Activated CD4-positive, alpha-beta T cell treated with anti-CD3 and anti-CD28 coated beads, Interleukin-2, amount 10 ng/mL, durations not matched to agents 24 days and 14 days (primary cell): Measurements from ENCODE around the gene EXOSC10. TPM values are rescaled to one million over a fixed set of nuclear protein-coding genes. Genes with fewer than 3 reads are reported as not detected.

Experiments used
- DNase-seq: peaks from one replicate; pipeline ENCODE4 v3.0.0; 2022
- H3K27ac Mint-ChIP-seq: one replicate; pipeline ENCODE4 v1.8.0; 2022; ENCODE audit warnings: mild to moderate bottlenecking, mixed read lengths
- H3K27me3 Mint-ChIP-seq: one replicate; pipeline ENCODE4 v1.8.0; 2022; ENCODE audit warnings: mixed read lengths
- H3K36me3 Mint-ChIP-seq: one replicate; pipeline ENCODE4 v1.8.0; 2022; ENCODE audit warnings: low read depth, mild to moderate bottlenecking, mixed read lengths
- H3K4me1 Mint-ChIP-seq: one replicate; pipeline ENCODE4 v1.8.0; 2021; ENCODE audit warnings: mixed read lengths
- H3K4me3 Mint-ChIP-seq: one replicate; pipeline ENCODE4 v1.8.0; 2022; ENCODE audit warnings: mild to moderate bottlenecking, moderate library complexity, mixed read lengths
- H3K9me3 Mint-ChIP-seq: one replicate; pipeline ENCODE4 v1.8.0; 2021; ENCODE audit warnings: mixed read lengths
- intact Hi-C: fragments of 100-400 bp; cut with micrococcal nuclease; formaldehyde crosslinking; loops from one replicate; pipeline ENCODE4 v1.15.1; 2023
- total RNA-seq: library from RNA; stranded (reverse); gene quantifications from 2 replicates; pipeline ENCODE4 v1.2.3, GENCODE V29; 2022

Gene EXOSC10
- total RNA-seq, 1 donor from 2014 or later = 93.0 TPM

- Mint-ChIP-seq H3K27ac (peak overlapping the region; percentile 62), H3K36me3 (peaks cover 57% of the 10 kb centered on the region), H3K4me3 (peak overlapping the region; percentile 51)
Measured at GRCh38 chr1:11062965-11063401, 36.7 kb downstream of the EXOSC10 start.

GRCh38 chr1:11061652-11062365 is 37.9 kb downstream of the EXOSC10 start:
- DNase-seq = no peak
- intact Hi-C loops = loop anchor here (2.0 to 5.0 kb wide), 4 partner anchors 25 to 200 kb away; partner anchors contain the start of genes EXOSC10, MTOR and TARDBP
- Mint-ChIP-seq H3K4me1 (peaks cover 31% of the 10 kb centered on the region), H3K36me3 (peaks cover 63% of the 10 kb centered on the region), H3K9me3 (no peaks in the 10 kb centered on the region), H3K4me3 (peak overlapping the region; percentile 96), H3K27ac (peak overlapping the region; percentile 58), H3K27me3 (no peaks in the 10 kb centered on the region)

More at GRCh38 chr1:11062965-11063401, 36.7 kb downstream of the EXOSC10 start:
- peak; percentile 77 for DNase-seq
- no peaks in the 10 kb centered on the region for H3K9me3 Mint-ChIP-seq
- H3K4me1 Mint-ChIP-seq = peaks cover 27% of the 10 kb centered on the region
- H3K27me3 Mint-ChIP-seq = no peaks in the 10 kb centered on the region
- intact Hi-C loops = loop anchor here (5.0 kb wide), 1 partner anchor 199 kb away; the partner anchor contains the start of gene MTOR

- H3K9me3 Mint-ChIP-seq = no peaks in the 10 kb centered on the region
Measured at GRCh38 chr1:11059968-11060830, 39.5 kb downstream of the EXOSC10 start, which contains the start of gene SRM. SRM (minus strand) TSS chr1:11060018; CDS start chr1:11059943, 75 bp downstream.

GRCh38 chr1:11059155-11059967 is 40.3 kb downstream of the EXOSC10 start:
- no peaks in the 10 kb centered on the region for H3K9me3 Mint-ChIP-seq
- H3K27me3 Mint-ChIP-seq = no peaks in the 10 kb centered on the region
- intact Hi-C loops = no loop called here
- H3K36me3 Mint-ChIP-seq = peaks cover 54% of the 10 kb centered on the region
- DNase-seq = peak; percentile 67
- H3K4me3 Mint-ChIP-seq = peak overlapping the region; percentile 98
- peaks cover 31% of the 10 kb centered on the region for H3K4me1 Mint-ChIP-seq
- peak overlapping the region; percentile 92 for H3K27ac Mint-ChIP-seq

More at GRCh38 chr1:11059968-11060830, 39.5 kb downstream of the EXOSC10 start, which contains the start of gene SRM:
- DNase-seq = peak; percentile 98
- H3K4me3 Mint-ChIP-seq = peak within 1 kb of the TSS; percentile 98
- no peaks in the 10 kb centered on the region for H3K27me3 Mint-ChIP-seq
- peak within 1 kb of the TSS; percentile 92 for H3K27ac Mint-ChIP-seq
- intact Hi-C loops = loop anchor here (2.0 to 5.0 kb wide), 4 partner anchors 23 to 202 kb away; partner anchors contain the start of genes EXOSC10, MTOR and TARDBP
- peaks cover 57% of the 10 kb centered on the region for H3K36me3 Mint-ChIP-seq
- peaks cover 31% of the 10 kb centered on the region for H3K4me1 Mint-ChIP-seq

GRCh38 chr1:11058595-11059154 is 41.0 kb downstream of the EXOSC10 start:
- intact Hi-C loops = no loop called here
- peak overlapping the region; percentile 98 for H3K4me3 Mint-ChIP-seq
- H3K36me3 Mint-ChIP-seq = peaks cover 51% of the 10 kb centered on the region

GRCh38 chr1:11058026-11058425 is 41.6 kb downstream of the EXOSC10 start:
- DNase-seq = no peak
- Mint-ChIP-seq H3K36me3 (peaks cover 45% of the 10 kb centered on the region), H3K4me1 (peaks cover 26% of the 10 kb centered on the region), H3K27ac (peak overlapping the region; percentile 34), H3K9me3 (no peaks in the 10 kb centered on the region), H3K27me3 (no peaks in the 10 kb centered on the region), H3K4me3 (peak overlapping the region; percentile 98)
- intact Hi-C loops = no loop called here

More at GRCh38 chr1:11058595-11059154, 41.0 kb downstream of the EXOSC10 start:
- no peak for DNase-seq
- no peaks in the 10 kb centered on the region for H3K9me3 Mint-ChIP-seq
- no peaks in the 10 kb centered on the region for H3K27me3 Mint-ChIP-seq
- peak overlapping the region; percentile 92 for H3K27ac Mint-ChIP-seq
- H3K4me1 Mint-ChIP-seq = peaks cover 31% of the 10 kb centered on the region

GRCh38 chr1:11057477-11057876 is 42.2 kb downstream of the EXOSC10 start:
- Mint-ChIP-seq H3K36me3 (peaks cover 41% of the 10 kb centered on the region), H3K9me3 (no peaks in the 10 kb centered on the region), H3K4me3 (peak overlapping the region; percentile 57), H3K27me3 (no peaks in the 10 kb centered on the region), H3K4me1 (peaks cover 20% of the 10 kb centered on the region), H3K27ac (peak overlapping the region; percentile 25)
- no peak for DNase-seq
- intact Hi-C loops = no loop called here

GRCh38 chr1:11056504-11056903 is 43.2 kb downstream of the EXOSC10 start:
- Mint-ChIP-seq H3K9me3 (no peaks in the 10 kb centered on the region), H3K36me3 (peaks cover 38% of the 10 kb centered on the region), H3K4me1 (peaks cover 13% of the 10 kb centered on the region), H3K27me3 (no peaks in the 10 kb centered on the region), H3K27ac (no peak overlapping the region), H3K4me3 (no peak overlapping the region)
- intact Hi-C loops = no loop called here
- DNase-seq = no peak

- H3K27ac Mint-ChIP-seq = no peak overlapping the region
- intact Hi-C loops = no loop called here
- no peaks in the 10 kb centered on the region for H3K27me3 Mint-ChIP-seq
- DNase-seq = no peak
- peaks cover 34% of the 10 kb centered on the region for H3K36me3 Mint-ChIP-seq
- no peaks in the 10 kb centered on the region for H3K9me3 Mint-ChIP-seq
- H3K4me3 Mint-ChIP-seq = no peak overlapping the region
- peaks cover 8% of the 10 kb centered on the region for H3K4me1 Mint-ChIP-seq
Measured at GRCh38 chr1:11055676-11056075, 44.0 kb downstream of the EXOSC10 start.

GRCh38 chr1:11054666-11055065 is 45.0 kb downstream of the EXOSC10 start:
- H3K27ac Mint-ChIP-seq = no peak overlapping the region
- H3K9me3 Mint-ChIP-seq = no peaks in the 10 kb centered on the region
- H3K36me3 Mint-ChIP-seq = peaks cover 31% of the 10 kb centered on the region
- no peak overlapping the region for H3K4me3 Mint-ChIP-seq
- no peak for DNase-seq
- intact Hi-C loops = no loop called here
- H3K4me1 Mint-ChIP-seq = peaks cover 6% of the 10 kb centered on the region
- H3K27me3 Mint-ChIP-seq = no peaks in the 10 kb centered on the region

GRCh38 chr1:11054181-11054580 is 45.5 kb downstream of the EXOSC10 start:
- DNase-seq = no peak
- Mint-ChIP-seq H3K27me3 (no peaks in the 10 kb centered on the region), H3K4me3 (no peak overlapping the region), H3K27ac (no peak overlapping the region), H3K9me3 (no peaks in the 10 kb centered on the region), H3K36me3 (peaks cover 30% of the 10 kb centered on the region), H3K4me1 (peaks cover 6% of the 10 kb centered on the region)
- intact Hi-C loops = no loop called here

GRCh38 chr1:11053758-11054137 is 45.9 kb downstream of the EXOSC10 start:
- Mint-ChIP-seq H3K9me3 (no peaks in the 10 kb centered on the region), H3K4me1 (peaks cover 4% of the 10 kb centered on the region), H3K27me3 (no peaks in the 10 kb centered on the region), H3K36me3 (peaks cover 26% of the 10 kb centered on the region), H3K4me3 (no peak overlapping the region), H3K27ac (no peak overlapping the region)
- no peak for DNase-seq
- intact Hi-C loops = no loop called here
